ENCODE results near the gene RBFOX1. TPM values are rescaled to one million over a fixed set of nuclear protein-coding genes. Genes with fewer than 3 reads are reported as not detected.

RBFOX1 gene
- polyA plus RNA-seq, 1 of the 3 experiments (the other 2 are of a cell fraction): not detected

DNA sequence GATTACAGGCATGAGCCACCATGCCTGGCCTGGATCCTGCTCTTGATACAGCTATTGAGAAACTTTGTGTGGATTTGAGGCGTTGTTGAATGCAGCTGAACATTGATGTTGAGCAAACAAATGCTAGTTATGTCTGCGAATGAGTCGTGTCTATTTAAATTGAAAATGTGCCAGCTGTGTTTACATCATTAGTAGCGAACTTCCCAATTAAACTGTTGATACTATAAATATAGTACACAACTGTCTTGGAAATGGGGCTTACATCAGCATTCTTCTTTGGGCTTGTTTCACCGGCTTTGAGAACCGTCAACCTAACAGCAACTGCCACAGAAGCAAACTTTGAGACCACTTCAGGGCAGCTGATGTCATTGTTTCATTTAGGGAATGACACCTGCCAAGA, 251.9 kb downstream of the RBFOX1 start:
- Histone ChIP-seq H3K27me3 (ENCODE audit: insufficient read depth) (no peaks in the 10 kb centered on the region), H3K36me3 (replicated peaks in 1 of 2; ENCODE audit: control insufficient read depth in 1 of 2, insufficient read depth in 2 of 2, low read length in 1 of 2) (no peaks in the 10 kb centered on the region), H3K27ac (ENCODE audit: low read depth in 2 of 2, low read length in 1 of 2) (no peak overlapping the region), H4K20me1 (ENCODE audit: insufficient read depth) (no peaks in the 10 kb centered on the region), H3F3A (replicated peaks; ENCODE audit: insufficient read depth) (no peaks in the 10 kb centered on the region), H3K9me2 (no peaks in the 10 kb centered on the region), H2AFZ (ENCODE audit: low read depth) (no peak overlapping the region), H3K9ac (no peak overlapping the region), H3K79me2 (ENCODE audit: insufficient read depth) (no peaks in the 10 kb centered on the region), H3K4me1 (ENCODE audit: control insufficient read depth in 1 of 2, insufficient read depth in 2 of 2, low read depth in 1 of 2, low read length in 1 of 2) (no peaks in the 10 kb centered on the region), H3K9me3 (0 out of 2 replicates have a peak, but pooled peaks cover 3% of the 10 kb centered on the region), H3K4me2 (no peak overlapping the region), H3K4me3 (ENCODE audit: low read depth in 2 of 2, low read length in 1 of 2) (no peak overlapping the region)
- TF ChIP-seq NFIC (IDR thresholded peaks at IDR 0.05; ENCODE audit: borderline replicate concordance) (no peak), GATA2 (CRISPR knock-in tag; IDR thresholded peaks at IDR 0.05) (no peak), RFX5 (IDR thresholded peaks at IDR 0.05; ENCODE audit: low read length) (no peak), RXRA (IDR thresholded peaks at IDR 0.05; ENCODE audit: borderline replicate concordance, low read depth) (no peak), FOSL2 (IDR thresholded peaks at IDR 0.05; ENCODE audit: borderline replicate concordance, low read depth) (no peak), TCF12 (IDR thresholded peaks at IDR 0.05) (no peak), FOXM1 (IDR thresholded peaks at IDR 0.05; ENCODE audit: low read depth) (no peak), MXI1 (IDR thresholded peaks at IDR 0.05; ENCODE audit: low read depth, low read length) (no peak), SMC3 (IDR thresholded peaks at IDR 0.05; ENCODE audit: low read depth, low read length) (no peak)
- TF ChIP-seq, protein P1, sequence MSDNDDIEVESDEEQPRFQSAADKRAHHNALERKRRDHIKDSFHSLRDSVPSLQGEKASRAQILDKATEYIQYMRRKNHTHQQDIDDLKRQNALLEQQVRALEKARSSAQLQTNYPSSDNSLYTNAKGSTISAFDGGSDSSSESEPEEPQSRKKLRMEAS (IDR thresholded peaks at IDR 0.05; ENCODE audit: low read depth): no peak
- ChIA-PET POLR2A (no interaction called here), CTCF (no interaction called here)
- DNase-seq: no peak
- WGBS (ENCODE audit: low lambda C conversion rate): 51% methylated on average over 6 of the region's 6 CpGs

DNA sequence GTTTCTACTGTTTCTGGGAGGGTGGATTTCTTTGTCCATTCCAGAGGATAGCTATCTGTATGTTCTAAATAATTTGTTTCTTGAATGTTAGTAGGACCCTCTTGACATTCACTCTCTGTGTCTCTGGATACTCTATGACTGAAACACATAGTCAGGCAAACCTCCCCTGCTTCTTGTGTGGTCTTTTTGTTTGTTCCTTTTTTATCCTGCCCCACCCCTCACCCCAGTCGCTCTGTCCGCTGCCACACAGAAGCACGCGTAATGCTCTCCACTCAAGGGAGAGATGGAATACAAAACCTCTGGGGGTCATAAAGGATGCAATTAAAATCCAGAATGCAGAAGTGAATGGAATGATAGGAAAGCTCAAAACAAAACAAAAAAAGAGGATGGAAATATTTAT, 253.1 kb downstream of the RBFOX1 start:
- no peaks in the 10 kb centered on the region for H3K36me3 ChIP-seq (replicated peaks in 1 of 2; ENCODE audit: control insufficient read depth in 1 of 2, insufficient read depth in 2 of 2, low read length in 1 of 2)
- H3F3A ChIP-seq (replicated peaks; ENCODE audit: insufficient read depth): no peaks in the 10 kb centered on the region
- H3K27ac ChIP-seq (ENCODE audit: low read depth in 2 of 2, low read length in 1 of 2): no peak overlapping the region
- no peaks in the 10 kb centered on the region for H4K20me1 ChIP-seq (ENCODE audit: insufficient read depth)
- no peaks in the 10 kb centered on the region for H3K27me3 ChIP-seq (ENCODE audit: insufficient read depth)
- H3K4me2 ChIP-seq: no peak overlapping the region
- ChIA-PET POLR2A (no interaction called here), CTCF (no interaction called here)
- 58% methylated on average over 4 of the region's 4 CpGs for WGBS (ENCODE audit: low lambda C conversion rate)
- TF ChIP-seq MXI1 (IDR thresholded peaks at IDR 0.05; ENCODE audit: low read depth, low read length) (no peak), FOSL2 (IDR thresholded peaks at IDR 0.05; ENCODE audit: borderline replicate concordance, low read depth) (no peak), MEF2A (IDR thresholded peaks at IDR 0.05; ENCODE audit: borderline replicate concordance, low read depth) (no peak), SMC3 (IDR thresholded peaks at IDR 0.05; ENCODE audit: low read depth, low read length) (no peak), POLR2AphosphoS5 (IDR thresholded peaks at IDR 0.05; ENCODE audit: low read depth, low read length) (no peak), CHD2 (IDR thresholded peaks at IDR 0.05; ENCODE audit: low read length, partially characterized antibody) (no peak), TCF12 (IDR thresholded peaks at IDR 0.05) (no peak), EZH2phosphoT487 (IDR thresholded peaks at IDR 0.05; ENCODE audit: borderline replicate concordance, low read depth) (no peak), GATA2 (CRISPR knock-in tag; IDR thresholded peaks at IDR 0.05) (no peak), SIN3A (IDR thresholded peaks at IDR 0.05; ENCODE audit: borderline replicate concordance, low read depth, low read length) (no peak), ELF1 (IDR thresholded peaks at IDR 0.05) (no peak)
- TF ChIP-seq, protein P2, sequence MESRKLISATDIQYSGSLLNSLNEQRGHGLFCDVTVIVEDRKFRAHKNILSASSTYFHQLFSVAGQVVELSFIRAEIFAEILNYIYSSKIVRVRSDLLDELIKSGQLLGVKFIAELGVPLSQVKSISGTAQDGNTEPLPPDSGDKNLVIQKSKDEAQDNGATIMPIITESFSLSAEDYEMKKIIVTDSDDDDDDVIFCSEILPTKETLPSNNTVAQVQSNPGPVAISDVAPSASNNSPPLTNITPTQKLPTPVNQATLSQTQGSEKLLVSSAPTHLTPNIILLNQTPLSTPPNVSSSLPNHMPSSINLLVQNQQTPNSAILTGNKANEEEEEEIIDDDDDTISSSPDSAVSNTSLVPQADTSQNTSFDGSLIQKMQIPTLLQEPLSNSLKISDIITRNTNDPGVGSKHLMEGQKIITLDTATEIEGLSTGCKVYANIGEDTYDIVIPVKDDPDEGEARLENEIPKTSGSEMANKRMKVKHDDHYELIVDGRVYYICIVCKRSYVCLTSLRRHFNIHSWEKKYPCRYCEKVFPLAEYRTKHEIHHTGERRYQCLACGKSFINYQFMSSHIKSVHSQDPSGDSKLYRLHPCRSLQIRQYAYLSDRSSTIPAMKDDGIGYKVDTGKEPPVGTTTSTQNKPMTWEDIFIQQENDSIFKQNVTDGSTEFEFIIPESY (IDR thresholded peaks at IDR 0.05; ENCODE audit: borderline replicate concordance, low read depth): no peak
- no peak overlapping the region for H2AFZ ChIP-seq (ENCODE audit: low read depth)
- DNase-seq: no peak
- H3K9me3 ChIP-seq: 0 out of 2 replicates have a peak, but pooled peaks cover 3% of the 10 kb centered on the region
- no peak overlapping the region for H3K4me3 ChIP-seq (ENCODE audit: low read depth in 2 of 2, low read length in 1 of 2)
- no peaks in the 10 kb centered on the region for H3K9me2 ChIP-seq
- H3K9ac ChIP-seq: no peak overlapping the region
- no peaks in the 10 kb centered on the region for H3K79me2 ChIP-seq (ENCODE audit: insufficient read depth)
- no peaks in the 10 kb centered on the region for H3K4me1 ChIP-seq (ENCODE audit: control insufficient read depth in 1 of 2, insufficient read depth in 2 of 2, low read depth in 1 of 2, low read length in 1 of 2)

Measured in SK-N-SH (cell line).